Sciatic nerve (tissue), 2 donors: ENCODE data around the gene PSAPL1. TPM values are rescaled to one million over a fixed set of nuclear protein-coding genes. Genes with fewer than 3 reads are reported as not detected.
A peak's percentile ranks its signal among the peaks of the same experiment; 100 is the strongest.

Source experiments
- ATAC-seq: fragments of 200-7000 bp; cut with Tn5 transposase; one replicate; pipeline ENCODE4 v1.9.1; 2020; ENCODE audit warnings: mild to moderate bottlenecking, moderate library complexity
- DNase-seq: peaks from one replicate; pipeline ENCODE4 v3.0.0-alpha.2; 2020; ENCODE audit warnings: low spot score
- intact Hi-C: fragments of 100-400 bp; cut with DNase I; formaldehyde crosslinking; loops from one replicate; pipeline ENCODE4 v1.14.2; 2022
- microRNA-seq: library from miRNA; unstranded; fragments of <30 nt; microRNA quantifications from one replicate; pipeline ENCODE4 v1.2.0, GENCODE V29; 2020
- total RNA-seq: library from RNA; stranded (reverse); fragmentation: NEBNext Ultra II Directional; extraction: Animal tissue kit (Norgen Biotek cat#: 25700); gene quantifications from one replicate; pipeline ENCODE4 v1.2.1, GENCODE V29; 2021
- donor health status: DM: no; HTN: no; CAD: no.
- donor health status: DM: no; HTN: no; CAD: no.

The PSAPL1 gene
- total RNA-seq, 1 donor from 2014 or later, result 0.09 TPM

- DNase-seq, result peak; percentile 43
- no peak for ATAC-seq
- intact Hi-C loops, result no loop called here
Observed at GRCh38 chr4:7390336-7390735, 44.4 kb downstream of the PSAPL1 start.

DNA sequence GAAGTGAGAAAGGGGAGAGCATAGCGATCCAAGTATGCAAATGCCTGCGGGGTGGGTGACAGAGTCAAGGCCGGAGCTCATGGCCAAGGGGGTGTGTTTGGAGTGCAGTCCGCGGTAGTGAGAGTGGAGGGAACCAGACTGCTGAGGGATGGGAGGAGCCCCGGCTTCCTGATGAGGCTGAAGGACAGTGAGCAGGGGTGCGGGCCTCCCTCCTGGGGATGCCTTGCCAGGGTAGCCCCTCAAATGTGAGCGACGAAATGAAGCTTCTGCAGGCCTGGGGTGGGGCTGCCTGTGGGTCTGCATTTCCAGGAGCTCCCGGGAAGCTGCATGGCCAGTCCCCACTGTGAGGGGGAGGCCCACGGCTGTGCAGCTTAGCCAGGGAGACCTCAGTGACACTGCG, 45.0 kb downstream of the PSAPL1 start:
- no peak for ATAC-seq
- intact Hi-C loops, result no loop called here
- peak; percentile 38 for DNase-seq

DNA sequence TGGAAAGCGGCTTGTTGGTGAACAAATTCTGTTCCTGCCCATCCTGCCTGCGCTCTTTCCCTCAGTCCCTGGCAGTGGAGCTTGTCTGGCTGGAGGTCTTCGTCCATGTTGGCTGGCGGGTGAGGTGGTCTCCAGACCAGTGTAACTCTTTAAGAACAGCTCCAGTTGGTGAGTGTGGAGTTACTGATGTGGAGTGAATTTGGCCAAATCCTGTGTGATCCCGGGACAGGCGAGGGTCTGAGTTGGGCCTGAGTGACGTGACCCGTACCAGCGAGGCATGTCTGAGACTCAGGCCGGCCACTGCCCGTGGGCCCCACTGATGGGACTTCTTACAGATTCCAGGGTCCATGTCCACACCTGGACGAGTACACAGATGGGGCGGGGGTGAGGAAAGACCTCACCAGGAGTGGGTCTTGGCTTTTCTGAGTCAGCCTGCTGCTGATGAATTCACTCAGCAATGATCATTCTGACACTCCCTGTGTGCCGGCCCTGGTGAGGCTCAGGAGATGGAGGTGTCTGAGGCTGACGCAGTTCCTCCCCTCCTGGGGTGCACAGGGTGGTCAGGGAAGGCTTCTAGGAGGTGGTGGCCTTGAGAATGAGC, 45.5 kb downstream of the PSAPL1 start:
- intact Hi-C loops, result no loop called here
- DNase-seq, result peak; percentile 54
- no peak for ATAC-seq

DNA sequence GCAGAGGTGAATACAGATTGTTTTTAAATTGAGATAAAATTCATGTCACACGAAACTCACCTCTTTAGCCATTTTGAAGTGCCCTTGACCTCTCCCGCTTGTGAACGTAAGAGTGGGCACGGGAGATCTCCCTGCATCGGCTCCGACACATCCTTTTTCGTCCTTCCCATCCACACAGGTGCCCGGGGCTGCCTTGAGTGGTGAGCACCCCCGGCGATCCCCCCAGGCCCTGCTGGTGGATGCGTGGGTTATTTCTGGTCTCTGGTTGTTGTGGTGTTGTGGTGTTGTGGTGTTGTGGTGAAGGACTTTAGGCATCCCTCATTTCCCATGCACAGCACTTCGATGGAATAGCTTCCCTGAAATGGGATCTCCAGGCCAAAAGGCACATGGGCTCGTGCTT, 46.1 kb downstream of the PSAPL1 start:
- ATAC-seq (no peak), DNase-seq (peak; percentile 35)
- intact Hi-C loops, result no loop called here

GRCh38 chr4:7387925-7388324, 46.8 kb downstream of the PSAPL1 start:
- intact Hi-C loops, result no loop called here
- DNase-seq, result peak; percentile 26
- no peak for ATAC-seq

DNA sequence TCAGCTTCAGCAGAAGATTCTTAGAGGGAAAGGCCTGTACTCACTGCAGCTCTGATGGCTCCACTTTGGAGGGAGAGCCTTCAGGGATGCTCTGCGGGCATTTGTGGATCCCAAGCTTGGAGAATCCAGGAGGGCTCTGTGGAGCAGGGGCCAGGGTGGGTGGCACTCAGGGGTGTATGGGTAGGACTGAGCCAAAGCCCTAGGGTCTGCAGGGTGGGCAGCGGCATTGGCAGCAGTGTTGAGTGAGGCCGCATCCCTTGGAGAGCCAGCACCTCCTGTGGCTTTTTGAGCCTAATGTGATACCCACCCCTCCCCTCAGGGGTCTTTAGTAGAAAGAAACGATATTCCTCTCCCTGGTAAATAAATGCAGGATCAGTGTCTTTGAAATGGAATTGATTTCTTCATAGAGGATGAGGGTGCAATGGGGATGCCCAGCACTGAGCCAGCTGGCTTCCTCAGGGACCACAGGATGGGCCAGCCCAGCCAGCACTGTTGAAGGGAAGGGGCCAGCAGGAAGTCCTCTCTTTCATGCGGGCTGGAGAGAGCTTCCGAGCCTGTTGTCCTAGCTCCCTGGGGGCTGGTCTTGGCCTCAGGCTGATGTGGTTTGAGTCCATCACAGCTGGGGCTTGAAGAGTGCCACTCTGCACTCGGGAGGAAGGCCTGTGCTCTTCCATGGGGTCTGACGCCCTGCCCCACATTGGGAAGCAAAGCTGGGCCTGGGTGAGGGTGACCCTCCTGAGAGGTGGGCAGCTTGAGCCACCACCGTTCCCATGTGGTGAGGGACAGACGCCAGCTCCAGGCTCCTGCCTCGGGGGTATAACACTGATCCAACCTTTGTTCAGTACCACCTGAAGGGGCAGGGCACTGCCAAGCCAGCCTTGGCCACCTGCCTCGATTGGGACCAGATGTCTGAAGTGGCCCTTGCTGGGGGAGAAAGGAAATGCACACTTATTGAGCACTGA, 49.5 kb downstream of the PSAPL1 start:
- peak; percentile 42 for DNase-seq
- intact Hi-C loops, result no loop called here
- no peak for ATAC-seq

DNA sequence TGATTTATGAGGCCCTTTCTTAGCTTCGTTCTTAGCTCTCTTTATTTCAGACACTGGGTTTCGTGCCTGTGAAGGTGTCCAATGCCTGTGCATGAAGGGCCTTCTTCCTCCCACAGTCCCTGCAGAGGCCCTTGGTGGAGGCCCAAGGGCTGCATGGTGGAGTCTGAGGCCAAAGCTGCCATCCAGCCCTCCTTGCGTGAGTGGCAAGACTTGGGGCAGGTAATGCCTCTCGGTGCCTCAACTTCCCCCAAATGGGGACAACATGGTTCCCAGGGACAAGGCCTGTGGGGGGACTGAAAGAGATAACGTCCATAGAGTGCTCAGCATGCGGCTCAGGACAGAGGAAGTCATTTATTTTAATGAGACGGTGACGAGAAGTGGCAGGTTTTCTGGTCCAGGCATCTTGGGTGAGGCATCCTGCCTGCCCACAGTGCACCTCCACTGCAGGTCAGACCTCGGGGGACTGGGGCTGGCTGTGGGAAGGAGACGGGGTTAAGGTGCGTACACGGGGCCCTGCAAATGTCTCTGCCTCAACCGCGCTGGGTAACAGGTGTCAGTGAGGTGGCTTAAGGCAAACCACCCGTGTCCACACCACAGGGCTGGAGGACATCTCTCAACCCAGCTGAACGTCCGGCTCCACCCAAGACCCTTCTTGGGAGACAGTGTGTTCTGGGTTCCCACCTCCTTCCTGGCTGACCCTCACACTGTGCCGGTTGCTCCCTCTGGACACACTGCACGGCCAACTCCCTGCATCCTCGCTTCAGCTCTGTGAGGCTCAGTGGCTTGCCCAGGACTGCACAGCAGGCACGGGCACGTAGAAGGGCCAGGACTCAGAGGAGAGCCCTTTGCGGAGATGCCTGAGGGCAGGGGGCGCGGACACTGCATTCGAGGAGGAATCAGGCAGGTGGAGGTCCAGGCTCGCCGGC, 50.5 kb downstream of the PSAPL1 start:
- ATAC-seq, result no peak
- intact Hi-C loops, result no loop called here
- DNase-seq, result peak; percentile 42

DNA sequence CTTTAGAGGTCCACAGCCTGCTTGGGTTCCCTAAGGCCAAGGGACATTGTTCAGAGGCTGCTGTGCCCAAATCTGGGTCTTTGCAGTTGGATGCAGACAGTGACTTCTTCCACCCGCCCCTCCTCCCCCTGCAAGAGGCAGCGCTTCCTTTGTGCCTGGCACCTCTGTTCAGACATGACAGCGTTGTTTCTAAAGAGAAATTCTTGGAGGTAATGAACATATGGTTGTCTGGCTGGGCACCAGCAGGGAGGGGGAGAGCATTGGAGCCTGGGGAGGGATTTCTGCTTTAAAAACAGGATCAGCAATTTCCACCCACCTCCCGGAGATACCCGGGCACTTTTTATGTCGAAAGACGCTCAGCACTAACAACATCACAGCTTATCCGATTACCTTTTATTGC, 51.5 kb downstream of the PSAPL1 start:
- ATAC-seq, result no peak
- peak; percentile 32 for DNase-seq
- intact Hi-C loops, result no loop called here

DNA sequence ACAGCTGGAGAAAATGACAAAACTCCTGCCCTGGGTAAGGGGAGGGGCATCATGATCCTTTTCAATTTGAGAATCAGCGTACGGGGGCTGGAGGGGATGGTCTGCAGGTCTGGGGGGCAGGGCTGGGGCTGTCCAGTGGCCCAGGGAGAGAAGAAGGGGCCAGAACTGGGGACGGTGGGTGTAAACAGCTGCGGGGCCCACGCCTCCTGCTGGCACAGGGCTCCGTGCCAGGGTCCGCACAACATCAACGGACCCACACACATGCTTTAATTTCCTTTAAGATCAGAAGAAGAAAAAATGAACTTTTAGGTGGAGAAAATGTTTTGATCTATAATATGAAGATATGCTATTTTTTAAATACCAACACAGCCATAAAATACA, 52.1 kb downstream of the PSAPL1 start:
- intact Hi-C loops, result no loop called here
- no peak for ATAC-seq
- peak; percentile 37 for DNase-seq

DNA sequence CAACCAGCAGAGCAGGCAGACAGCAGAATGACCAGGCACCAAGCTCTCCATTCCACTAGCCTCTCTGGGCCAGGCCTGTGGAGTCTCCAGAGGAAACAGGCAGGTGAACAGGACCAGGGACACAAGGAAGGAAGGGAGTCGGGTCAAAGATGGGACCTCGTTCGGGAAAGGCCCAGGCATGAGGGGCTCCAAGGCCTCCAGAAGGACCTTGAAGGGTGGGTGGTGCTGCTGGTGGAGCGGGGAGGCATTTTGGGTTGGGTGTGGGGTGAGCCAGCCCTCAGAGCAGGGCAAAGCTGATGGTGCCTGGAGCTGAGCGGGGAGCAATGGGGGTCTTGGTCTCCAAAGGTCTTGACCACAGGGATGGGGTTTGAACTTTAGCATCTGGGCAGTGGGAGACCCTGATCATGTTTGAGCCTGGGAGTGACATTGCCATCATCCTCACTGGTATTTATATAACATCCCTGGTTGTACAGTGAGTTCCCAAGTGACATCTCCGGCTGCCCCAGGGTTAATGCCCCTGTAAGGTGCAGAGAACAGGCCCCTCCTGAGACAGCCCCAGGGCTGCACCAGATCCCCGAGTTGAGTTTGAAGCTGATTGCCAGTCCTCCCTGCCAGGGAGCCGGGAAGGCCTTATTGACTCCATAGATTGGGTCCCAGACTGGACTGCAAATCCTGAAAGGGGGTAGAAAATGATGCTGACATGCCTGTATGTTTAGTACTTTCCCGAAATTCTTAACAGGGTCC, 52.7 kb downstream of the PSAPL1 start:
- DNase-seq (peak; percentile 42), ATAC-seq (no peak)
- intact Hi-C loops, result no loop called here

DNA sequence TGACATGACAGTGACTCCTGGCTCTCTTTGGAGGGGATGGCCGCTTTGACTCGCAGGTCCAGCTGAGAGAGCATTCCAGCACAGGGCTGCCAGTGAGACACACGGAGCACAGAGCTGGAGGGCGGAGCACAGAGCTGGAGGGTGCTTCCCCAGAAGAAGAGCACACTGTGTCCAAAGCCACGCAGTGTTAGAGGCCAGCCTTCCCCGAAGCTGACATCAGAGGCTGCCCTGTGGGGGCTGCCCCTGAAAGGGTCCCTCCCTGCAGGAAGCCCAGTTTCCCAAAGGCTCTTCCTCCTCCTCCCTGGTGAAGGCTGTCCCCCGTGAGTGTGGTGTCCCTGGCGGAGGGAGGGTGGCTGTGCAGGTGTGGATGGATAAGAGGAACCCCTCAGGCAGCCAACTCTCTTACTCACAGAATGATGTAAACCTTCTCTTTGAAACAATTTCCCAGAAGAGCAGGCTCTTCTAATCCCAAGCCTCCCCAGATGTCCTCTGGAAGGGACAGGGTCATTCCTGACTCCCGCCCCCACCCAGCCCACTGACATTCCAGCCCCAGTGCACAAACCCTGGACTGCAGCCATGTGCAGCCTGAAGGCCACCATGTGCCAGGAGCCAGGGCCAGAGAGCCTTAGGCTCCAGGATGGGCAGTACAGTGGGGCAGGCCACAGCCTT, 53.4 kb downstream of the PSAPL1 start:
- intact Hi-C loops, result no loop called here
- peak; percentile 84 for ATAC-seq
- DNase-seq, result peak; percentile 59

Small RNA genes within 50 kb of the gene (microRNA-seq; reads per million reads assigned to microRNA genes)
- gene MIR4274, result not detected

Other genes starting within 250 kb of the PSAPL1 start
- 52.5 TPM for gene SORCS2, start 242.4 kb downstream of the PSAPL1 start, total RNA-seq